Measurements from ENCODE around the gene LUZP1. TPM values are rescaled to one million over a fixed set of nuclear protein-coding genes. Genes with fewer than 3 reads are reported as not detected.

The LUZP1 gene
- total RNA-seq, 4 donors from 2014 or later: 28.3 to 46.4 (median 33.3) TPM

- DNase-seq: no peak
- Histone ChIP-seq H3K27me3 (no peaks in the 10 kb centered on the region), H3K27ac (no peak overlapping the region), H3K36me3 (no peaks in the 10 kb centered on the region), H3K4me1 (peaks cover 0 to 6% (median 0%) of the 10 kb centered on the region in 4 donors), H3K9me3 (no peaks in the 10 kb centered on the region), H3K4me3 (no peak overlapping the region)
- WGBS, 2 donors (ENCODE audit: low coverage in 1 of 2): 37 to 60% methylated on average over 1 of the region's 1 CpG
- intact Hi-C loops (cut with DNase I; ENCODE audit: low total_unique reads): no loop called here
- in situ Hi-C loops (cut with MboI; ENCODE audit: low pct_ligation_motif_present in 1 of 4, low pct_unique_long_range_greater_than_20kb in 1 of 4, low sequenced_read_pairs in 3 of 4): no loop called here
- TF ChIP-seq CTCF (IDR thresholded peaks at IDR 0.05) (no peak), EP300 (IDR thresholded peaks at IDR 0.05; ENCODE audit: low read depth) (no peak), POLR2A (IDR thresholded peaks at IDR 0.05) (no peak), POLR2AphosphoS5 (IDR thresholded peaks at IDR 0.05) (no peak)
Observed at GRCh38 chr1:23132033-23132432, 36.6 kb downstream of the LUZP1 start.

GRCh38 chr1:23129846-23130245 is 38.8 kb downstream of the LUZP1 start:
- Histone ChIP-seq H3K4me1 (peaks cover 0 to 14% (median 4%) of the 10 kb centered on the region in 4 donors), H3K4me3 (no peak overlapping the region), H3K36me3 (no peaks in the 10 kb centered on the region), H3K27me3 (no peaks in the 10 kb centered on the region), H3K9me3 (no peaks in the 10 kb centered on the region), H3K27ac (no peak overlapping the region)
- DNase-seq: no peak
- TF ChIP-seq CTCF (IDR thresholded peaks at IDR 0.05): no peak
- TF ChIP-seq POLR2AphosphoS5 (IDR thresholded peaks at IDR 0.05): no peak
- TF ChIP-seq EP300 (IDR thresholded peaks at IDR 0.05; ENCODE audit: low read depth): no peak
- TF ChIP-seq POLR2A (IDR thresholded peaks at IDR 0.05): no peak
- intact Hi-C loops (cut with DNase I; ENCODE audit: low total_unique reads) (no loop called here), in situ Hi-C loops (cut with MboI; ENCODE audit: low pct_ligation_motif_present in 1 of 4, low pct_unique_long_range_greater_than_20kb in 1 of 4, low sequenced_read_pairs in 3 of 4) (no loop called here)

- in situ Hi-C loops (cut with MboI; ENCODE audit: low pct_ligation_motif_present in 1 of 4, low pct_unique_long_range_greater_than_20kb in 1 of 4, low sequenced_read_pairs in 3 of 4): no loop called here
- no peak for DNase-seq
- Histone ChIP-seq H3K36me3 (no peaks in the 10 kb centered on the region), H3K4me3 (no peak overlapping the region), H3K4me1 (peaks cover 12 to 39% (median 34%) of the 10 kb centered on the region in 4 donors), H3K9me3 (no peaks in the 10 kb centered on the region), H3K27me3 (no peaks in the 10 kb centered on the region), H3K27ac (no peak overlapping the region)
- TF ChIP-seq EP300 (IDR thresholded peaks at IDR 0.05; ENCODE audit: low read depth) (no peak), CTCF (IDR thresholded peaks at IDR 0.05) (no peak), POLR2AphosphoS5 (IDR thresholded peaks at IDR 0.05) (no peak), POLR2A (IDR thresholded peaks at IDR 0.05) (no peak)
- intact Hi-C loops (cut with DNase I; ENCODE audit: low total_unique reads): no loop called here
- WGBS, 2 donors (ENCODE audit: low coverage in 1 of 2): 87 to 96% methylated on average over 3 of the region's 3 CpGs
Observed at GRCh38 chr1:23126801-23127200, 41.9 kb downstream of the LUZP1 start.

GRCh38 chr1:23126200-23126599 is 42.5 kb downstream of the LUZP1 start:
- H3K9me3 ChIP-seq: no peaks in the 10 kb centered on the region
- no peak overlapping the region for H3K27ac ChIP-seq
- DNase-seq: no peak
- TF ChIP-seq CTCF (IDR thresholded peaks at IDR 0.05) (no peak), POLR2A (IDR thresholded peaks at IDR 0.05) (no peak), EP300 (IDR thresholded peaks at IDR 0.05; ENCODE audit: low read depth) (no peak), POLR2AphosphoS5 (IDR thresholded peaks at IDR 0.05) (no peak)
- H3K36me3 ChIP-seq: no peaks in the 10 kb centered on the region
- intact Hi-C loops (cut with DNase I; ENCODE audit: low total_unique reads) (no loop called here), in situ Hi-C loops (cut with MboI; ENCODE audit: low pct_ligation_motif_present in 1 of 4, low pct_unique_long_range_greater_than_20kb in 1 of 4, low sequenced_read_pairs in 3 of 4) (no loop called here)
- no peaks in the 10 kb centered on the region for H3K27me3 ChIP-seq
- WGBS, 2 donors (ENCODE audit: low coverage in 1 of 2): 60 to 72% methylated on average over 1 of the region's 1 CpG
- peaks cover 17 to 42% (median 39%) of the 10 kb centered on the region in 4 donors for H3K4me1 ChIP-seq
- no peak overlapping the region for H3K4me3 ChIP-seq

Measured in transverse colon (tissue), 4 donors.